ENCODE results near the gene ZC2HC1C.

- TF ChIP-seq, protein P1, sequence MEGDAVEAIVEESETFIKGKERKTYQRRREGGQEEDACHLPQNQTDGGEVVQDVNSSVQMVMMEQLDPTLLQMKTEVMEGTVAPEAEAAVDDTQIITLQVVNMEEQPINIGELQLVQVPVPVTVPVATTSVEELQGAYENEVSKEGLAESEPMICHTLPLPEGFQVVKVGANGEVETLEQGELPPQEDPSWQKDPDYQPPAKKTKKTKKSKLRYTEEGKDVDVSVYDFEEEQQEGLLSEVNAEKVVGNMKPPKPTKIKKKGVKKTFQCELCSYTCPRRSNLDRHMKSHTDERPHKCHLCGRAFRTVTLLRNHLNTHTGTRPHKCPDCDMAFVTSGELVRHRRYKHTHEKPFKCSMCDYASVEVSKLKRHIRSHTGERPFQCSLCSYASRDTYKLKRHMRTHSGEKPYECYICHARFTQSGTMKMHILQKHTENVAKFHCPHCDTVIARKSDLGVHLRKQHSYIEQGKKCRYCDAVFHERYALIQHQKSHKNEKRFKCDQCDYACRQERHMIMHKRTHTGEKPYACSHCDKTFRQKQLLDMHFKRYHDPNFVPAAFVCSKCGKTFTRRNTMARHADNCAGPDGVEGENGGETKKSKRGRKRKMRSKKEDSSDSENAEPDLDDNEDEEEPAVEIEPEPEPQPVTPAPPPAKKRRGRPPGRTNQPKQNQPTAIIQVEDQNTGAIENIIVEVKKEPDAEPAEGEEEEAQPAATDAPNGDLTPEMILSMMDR (IDR thresholded peaks at IDR 0.05) = no peak
- no peak for TF ChIP-seq POLR2A (IDR thresholded peaks at IDR 0.05)
Measured at GRCh38 chr14:75090353-75090752, 20.9 kb downstream of the ZC2HC1C start.
